ENCODE data around the gene ANAPC5. TPM values are rescaled to one million over a fixed set of nuclear protein-coding genes. Genes with fewer than 3 reads are reported as not detected.
"Not testable (repeated sequence)": the region's sequence is repeated elsewhere in the genome, so short reads cannot be mapped to it uniquely, and the experiment has no call there.

The ANAPC5 gene
- total and polyA plus RNA-seq, 2 donors, result 119 to 173 TPM

DNA sequence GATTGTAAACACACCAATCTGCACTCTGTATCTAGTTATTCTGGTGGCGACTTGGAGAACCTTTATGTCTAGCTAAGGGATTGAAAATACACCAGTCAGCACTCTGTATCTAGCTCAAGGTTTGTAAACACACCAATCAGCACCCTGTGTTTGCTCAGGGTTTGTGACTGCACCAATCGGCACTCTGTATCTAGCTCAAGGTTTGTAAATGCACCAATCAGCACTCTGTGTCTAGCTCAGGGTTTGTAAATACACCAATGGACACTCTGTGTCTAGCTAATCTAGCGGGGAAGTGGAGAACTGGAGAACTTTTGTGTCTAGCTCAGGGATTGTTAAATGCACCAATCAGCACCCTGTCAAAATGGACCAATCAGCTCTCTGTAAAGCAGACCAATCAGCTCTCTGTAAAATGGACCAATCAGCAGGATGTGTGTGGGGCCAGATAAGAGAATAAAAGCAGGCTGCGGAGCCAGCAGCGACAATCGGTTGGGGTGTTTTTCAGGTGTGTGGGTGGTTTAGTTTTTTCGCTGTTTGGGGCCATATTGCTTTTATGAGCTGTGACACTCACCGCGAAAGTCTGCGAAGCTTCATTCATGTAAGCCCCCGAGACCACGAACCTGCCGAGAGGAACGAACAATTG, 22.9 kb upstream of the ANAPC5 start:
- H3K27me3 ChIP-seq (ENCODE audit: control insufficient read depth in 2 of 2, insufficient read depth in 1 of 2, low read length in 1 of 2); H3K4me3 ChIP-seq (ENCODE audit: low read length in 2 of 2); H3K36me3 ChIP-seq (ENCODE audit: control insufficient read depth in 2 of 2, insufficient read depth in 2 of 2, low read length in 1 of 2); DNase-seq (ENCODE audit: low read depth in 6 of 9, low spot score in 9 of 9); H3K4me1 ChIP-seq (ENCODE audit: control insufficient read depth in 2 of 2, insufficient read depth in 2 of 2, low read length in 2 of 2); H3K27ac ChIP-seq (ENCODE audit: low read depth in 1 of 2, low read length in 1 of 2); H3K9me3 ChIP-seq (ENCODE audit: control insufficient read depth in 2 of 2, insufficient read depth in 1 of 2, low read length in 1 of 2): not testable (repeated sequence)
- WGBS, result 92% methylated on average over 14 of the region's 14 CpGs

DNA sequence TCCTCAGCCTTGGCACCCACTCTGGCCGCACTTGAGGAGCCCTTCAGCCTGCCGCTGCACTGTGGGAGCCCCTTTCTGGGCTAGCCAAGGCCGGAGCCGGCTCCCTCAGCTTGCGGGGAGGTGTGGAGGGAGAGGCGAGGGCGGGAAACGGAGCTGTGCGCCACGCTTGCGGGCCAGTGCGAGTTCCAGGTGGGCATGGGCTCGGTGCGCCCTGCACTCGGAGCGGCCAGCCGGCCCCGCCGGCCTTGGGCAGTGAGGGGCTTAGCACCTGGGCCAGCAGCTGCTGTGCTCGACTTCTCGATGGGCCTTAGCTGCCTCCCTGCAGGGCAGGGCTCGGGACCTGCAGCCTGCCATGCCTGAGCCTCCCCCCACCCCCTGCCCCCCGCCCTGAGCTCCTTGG, 22.1 kb upstream of the ANAPC5 start:
- not testable (repeated sequence) for H3K4me3 ChIP-seq (ENCODE audit: low read length in 2 of 2); DNase-seq (ENCODE audit: low read depth in 6 of 9, low spot score in 9 of 9); H3K4me1 ChIP-seq (ENCODE audit: control insufficient read depth in 2 of 2, insufficient read depth in 2 of 2, low read length in 2 of 2); H3K9me3 ChIP-seq (ENCODE audit: control insufficient read depth in 2 of 2, insufficient read depth in 1 of 2, low read length in 1 of 2); H3K36me3 ChIP-seq (ENCODE audit: control insufficient read depth in 2 of 2, insufficient read depth in 2 of 2, low read length in 1 of 2); H3K27me3 ChIP-seq (ENCODE audit: control insufficient read depth in 2 of 2, insufficient read depth in 1 of 2, low read length in 1 of 2); H3K27ac ChIP-seq (ENCODE audit: low read depth in 1 of 2, low read length in 1 of 2)
- 93% methylated on average over 23 of the region's 23 CpGs for WGBS

DNA sequence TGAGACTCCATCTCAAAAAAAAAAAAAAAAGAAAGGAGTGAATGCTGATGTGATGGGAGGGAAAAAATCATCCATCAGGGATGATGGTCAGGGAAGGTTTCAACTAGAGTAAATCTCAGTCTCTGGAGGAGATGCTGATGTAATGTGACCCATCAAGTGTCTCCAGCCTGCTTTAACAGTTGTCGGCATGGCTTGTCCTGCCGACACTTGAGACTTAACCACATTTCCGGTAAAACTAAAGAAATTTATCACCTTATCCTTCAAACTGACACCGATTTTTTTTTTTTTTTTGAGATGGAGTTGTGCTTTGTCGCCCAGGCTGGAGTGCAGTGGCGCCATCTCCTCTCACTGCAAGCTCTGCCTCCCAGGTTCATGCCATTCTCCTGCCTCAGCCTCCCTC, 21.5 kb upstream of the ANAPC5 start:
- Histone ChIP-seq H3K9me3 (ENCODE audit: control insufficient read depth in 2 of 2, insufficient read depth in 1 of 2, low read length in 1 of 2) (peaks cover 0 to 7% of the 10 kb centered on the region in 2 donors), H3K36me3 (ENCODE audit: control insufficient read depth in 2 of 2, insufficient read depth in 2 of 2, low read length in 1 of 2) (no peaks in the 10 kb centered on the region), H3K4me1 (ENCODE audit: control insufficient read depth in 2 of 2, insufficient read depth in 2 of 2, low read length in 2 of 2) (no peaks in the 10 kb centered on the region), H3K27me3 (ENCODE audit: control insufficient read depth in 2 of 2, insufficient read depth in 1 of 2, low read length in 1 of 2) (no peaks in the 10 kb centered on the region), H3K4me3 (ENCODE audit: low read length in 2 of 2) (no peak overlapping the region), H3K27ac (ENCODE audit: low read depth in 1 of 2, low read length in 1 of 2) (no peak overlapping the region)
- no peak for DNase-seq (ENCODE audit: low read depth in 6 of 9, low spot score in 9 of 9)
- 78% methylated on average over 6 of the region's 6 CpGs for WGBS

DNA sequence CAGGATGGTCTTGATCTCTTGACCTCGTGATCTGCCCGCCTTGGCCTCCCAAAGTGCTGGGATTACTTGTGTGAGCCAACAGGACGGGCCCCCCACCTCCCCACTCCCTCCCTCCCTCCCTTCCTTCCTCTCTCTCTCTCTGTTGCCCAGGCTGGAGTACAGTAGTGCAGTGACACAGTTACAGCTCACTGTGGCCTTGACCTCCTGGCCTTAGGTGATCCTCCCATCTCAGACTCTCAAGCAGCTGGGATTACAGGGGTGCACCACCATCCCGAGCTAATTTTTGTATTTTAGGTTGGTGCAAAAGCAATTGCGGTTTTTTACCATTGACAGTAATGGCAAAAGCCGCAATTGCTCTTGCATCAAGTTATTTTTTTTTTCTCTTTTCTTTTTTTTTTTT, 19.2 kb upstream of the ANAPC5 start:
- no peaks in the 10 kb centered on the region for H3K27me3 ChIP-seq (ENCODE audit: control insufficient read depth in 2 of 2, insufficient read depth in 1 of 2, low read length in 1 of 2)
- no peaks in the 10 kb centered on the region for H3K36me3 ChIP-seq (ENCODE audit: control insufficient read depth in 2 of 2, insufficient read depth in 2 of 2, low read length in 1 of 2)
- no peak overlapping the region for H3K27ac ChIP-seq (ENCODE audit: low read depth in 1 of 2, low read length in 1 of 2)
- H3K4me1 ChIP-seq (ENCODE audit: control insufficient read depth in 2 of 2, insufficient read depth in 2 of 2, low read length in 2 of 2), result no peaks in the 10 kb centered on the region
- H3K4me3 ChIP-seq (ENCODE audit: low read length in 2 of 2), result no peak overlapping the region
- peaks cover 0 to 7% of the 10 kb centered on the region in 2 donors for H3K9me3 ChIP-seq (ENCODE audit: control insufficient read depth in 2 of 2, insufficient read depth in 1 of 2, low read length in 1 of 2)
- WGBS, result 89% methylated on average over 6 of the region's 6 CpGs
- no peak for DNase-seq (ENCODE audit: low read depth in 6 of 9, low spot score in 9 of 9)

DNA sequence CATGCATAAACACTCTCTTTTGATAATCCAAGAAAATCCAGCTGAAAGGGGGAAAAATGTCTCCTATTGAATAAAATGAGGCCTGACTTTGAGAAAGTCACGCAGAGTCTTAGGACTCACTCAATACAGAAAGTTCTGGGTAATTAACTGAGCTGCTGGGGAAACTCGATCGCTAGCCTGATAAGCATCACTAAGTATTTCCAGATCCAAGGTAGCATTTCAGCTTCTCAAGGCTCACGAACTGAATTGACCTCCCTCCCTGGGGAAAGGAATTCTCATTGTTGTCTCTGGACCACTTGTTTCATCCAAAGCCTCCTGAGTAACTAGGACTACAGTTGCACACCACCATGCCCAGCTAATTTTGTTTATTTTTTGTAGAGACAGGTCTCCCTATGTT, 13.8 kb upstream of the ANAPC5 start:
- no peaks in the 10 kb centered on the region for H3K4me1 ChIP-seq (ENCODE audit: control insufficient read depth in 2 of 2, insufficient read depth in 2 of 2, low read length in 2 of 2)
- 89% methylated on average over 4 of the region's 4 CpGs for WGBS
- H3K27me3 ChIP-seq (ENCODE audit: control insufficient read depth in 2 of 2, insufficient read depth in 1 of 2, low read length in 1 of 2), result no peaks in the 10 kb centered on the region
- H3K4me3 ChIP-seq (ENCODE audit: low read length in 2 of 2), result no peak overlapping the region
- DNase-seq (ENCODE audit: low read depth in 6 of 9, low spot score in 9 of 9), result no peak
- H3K9me3 ChIP-seq (ENCODE audit: control insufficient read depth in 2 of 2, insufficient read depth in 1 of 2, low read length in 1 of 2), result no peaks in the 10 kb centered on the region
- no peaks in the 10 kb centered on the region for H3K36me3 ChIP-seq (ENCODE audit: control insufficient read depth in 2 of 2, insufficient read depth in 2 of 2, low read length in 1 of 2)
- no peak overlapping the region for H3K27ac ChIP-seq (ENCODE audit: low read depth in 1 of 2, low read length in 1 of 2)

DNA sequence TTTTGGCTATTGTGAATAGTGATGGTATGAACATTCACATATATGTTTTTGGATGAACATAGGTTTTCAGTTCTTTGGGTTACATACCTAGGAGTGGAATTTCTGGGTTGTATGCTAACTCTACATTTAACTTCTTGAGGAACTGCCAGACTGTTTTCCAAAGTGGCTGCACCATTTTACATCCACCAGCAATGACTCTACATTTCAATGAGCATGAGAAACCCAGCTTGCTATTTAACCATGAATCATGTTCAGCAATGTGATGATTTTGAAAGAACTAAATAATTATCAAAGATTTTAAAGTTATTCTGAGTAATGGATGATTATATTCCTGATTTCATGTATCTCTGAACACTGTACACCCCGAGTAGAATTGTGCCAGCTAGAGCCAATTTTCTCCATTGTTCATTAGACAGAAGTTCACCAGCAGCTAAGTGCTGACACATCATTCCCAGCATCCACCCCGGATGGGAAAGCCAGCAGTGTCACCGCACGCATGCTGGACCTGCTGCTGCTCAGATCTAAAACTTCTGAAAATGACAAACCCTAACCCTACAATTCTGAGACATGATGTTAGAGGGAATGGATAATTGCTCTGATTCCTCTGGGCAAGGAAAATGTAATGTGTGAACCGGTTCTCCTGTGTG, 13.3 kb upstream of the ANAPC5 start:
- WGBS, result 91% methylated on average over 5 of the region's 5 CpGs
- H3K27me3 ChIP-seq (ENCODE audit: control insufficient read depth in 2 of 2, insufficient read depth in 1 of 2, low read length in 1 of 2), result no peaks in the 10 kb centered on the region
- no peak for DNase-seq (ENCODE audit: low read depth in 6 of 9, low spot score in 9 of 9)

DNA sequence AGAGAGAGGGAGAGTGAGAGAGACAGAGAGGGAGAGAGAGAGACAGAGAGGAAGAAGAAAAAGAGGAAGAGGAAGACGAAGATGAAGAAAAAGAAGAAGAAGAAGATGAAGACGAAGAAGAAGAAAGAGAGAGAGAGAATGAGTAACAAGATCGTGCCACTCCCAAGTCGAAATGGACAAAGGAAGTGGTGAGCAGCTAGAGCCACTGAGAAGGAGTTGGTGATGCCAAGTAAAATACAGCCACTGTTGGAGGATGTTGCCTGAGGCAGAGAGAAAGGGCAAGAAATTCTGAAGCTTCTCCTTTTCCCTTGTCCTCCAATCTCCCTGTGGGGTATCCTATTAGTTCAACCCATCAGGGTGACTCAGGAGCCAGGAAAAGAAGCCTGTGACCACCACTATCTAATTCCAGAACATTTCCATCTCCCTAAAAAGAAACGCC, 12.5 kb upstream of the ANAPC5 start:
- Histone ChIP-seq H3K4me3 (ENCODE audit: low read length in 2 of 2) (no peak overlapping the region), H3K36me3 (ENCODE audit: control insufficient read depth in 2 of 2, insufficient read depth in 2 of 2, low read length in 1 of 2) (no peaks in the 10 kb centered on the region), H3K4me1 (ENCODE audit: control insufficient read depth in 2 of 2, insufficient read depth in 2 of 2, low read length in 2 of 2) (no peaks in the 10 kb centered on the region), H3K27ac (ENCODE audit: low read depth in 1 of 2, low read length in 1 of 2) (no peak overlapping the region), H3K27me3 (ENCODE audit: control insufficient read depth in 2 of 2, insufficient read depth in 1 of 2, low read length in 1 of 2) (no peaks in the 10 kb centered on the region), H3K9me3 (ENCODE audit: control insufficient read depth in 2 of 2, insufficient read depth in 1 of 2, low read length in 1 of 2) (no peaks in the 10 kb centered on the region)
- no peak for DNase-seq (ENCODE audit: low read depth in 6 of 9, low spot score in 9 of 9)
- WGBS, result 56% methylated on average over 5 of the region's 5 CpGs

More for the DNA sequence above, 13.3 kb upstream of the ANAPC5 start:
- H3K4me3 ChIP-seq (ENCODE audit: low read length in 2 of 2), result no peak overlapping the region
- H3K27ac ChIP-seq (ENCODE audit: low read depth in 1 of 2, low read length in 1 of 2), result no peak overlapping the region
- H3K36me3 ChIP-seq (ENCODE audit: control insufficient read depth in 2 of 2, insufficient read depth in 2 of 2, low read length in 1 of 2), result no peaks in the 10 kb centered on the region
- no peaks in the 10 kb centered on the region for H3K4me1 ChIP-seq (ENCODE audit: control insufficient read depth in 2 of 2, insufficient read depth in 2 of 2, low read length in 2 of 2)
- no peaks in the 10 kb centered on the region for H3K9me3 ChIP-seq (ENCODE audit: control insufficient read depth in 2 of 2, insufficient read depth in 1 of 2, low read length in 1 of 2)

DNA sequence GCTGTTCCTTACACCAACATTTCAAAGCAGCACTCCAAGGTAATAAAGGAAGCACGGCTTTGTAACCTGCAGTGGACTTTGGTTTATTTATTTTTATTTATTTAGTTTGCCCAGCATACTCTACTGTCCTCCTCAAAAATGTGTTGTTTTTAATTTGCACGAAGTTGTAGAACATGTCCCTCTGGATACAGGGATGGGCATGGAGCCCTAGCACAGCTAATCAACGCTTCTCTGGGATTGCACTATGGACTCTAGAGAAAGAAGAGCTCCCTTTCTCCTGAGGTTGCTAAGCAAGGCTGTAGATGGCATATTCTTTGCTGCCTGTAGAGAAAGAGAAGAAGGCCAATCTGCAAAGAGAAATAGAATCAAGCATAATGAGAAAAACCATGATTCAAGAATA, 5.9 kb upstream of the ANAPC5 start:
- no peaks in the 10 kb centered on the region for H3K27me3 ChIP-seq (ENCODE audit: control insufficient read depth in 2 of 2, insufficient read depth in 1 of 2, low read length in 1 of 2)
- no peaks in the 10 kb centered on the region for H3K36me3 ChIP-seq (ENCODE audit: control insufficient read depth in 2 of 2, insufficient read depth in 2 of 2, low read length in 1 of 2)
- no peak for DNase-seq (ENCODE audit: low read depth in 6 of 9, low spot score in 9 of 9)
- no peaks in the 10 kb centered on the region for H3K9me3 ChIP-seq (ENCODE audit: control insufficient read depth in 2 of 2, insufficient read depth in 1 of 2, low read length in 1 of 2)
- 86% methylated on average over 3 of the region's 3 CpGs for WGBS
- peaks cover under 1% of the 10 kb centered on the region in 2 donors for H3K4me1 ChIP-seq (ENCODE audit: control insufficient read depth in 2 of 2, insufficient read depth in 2 of 2, low read length in 2 of 2)
- no peak overlapping the region for H3K4me3 ChIP-seq (ENCODE audit: low read length in 2 of 2)
- no peak overlapping the region for H3K27ac ChIP-seq (ENCODE audit: low read depth in 1 of 2, low read length in 1 of 2)

DNA sequence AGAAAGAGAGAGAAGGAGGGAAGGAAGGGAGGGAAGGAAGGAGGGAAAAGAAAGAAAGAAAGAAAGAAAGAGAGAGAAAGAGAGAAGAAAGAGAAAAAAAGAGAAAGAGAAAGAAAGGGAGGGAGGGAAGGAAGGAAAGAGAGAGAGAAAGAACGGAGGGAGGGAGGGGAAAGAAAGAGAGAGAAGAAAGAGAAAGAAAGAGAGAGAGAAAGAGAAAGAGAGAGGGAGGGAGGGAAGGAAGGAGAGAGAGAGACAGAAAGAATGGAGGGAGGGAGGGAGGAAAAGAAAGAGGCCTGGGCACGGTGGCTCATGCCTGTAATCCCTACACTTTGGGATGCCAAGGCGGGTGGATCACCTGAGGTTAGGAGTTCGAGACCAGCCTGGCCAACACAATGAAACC, 5.1 kb upstream of the ANAPC5 start:
- Histone ChIP-seq H3K4me3 (ENCODE audit: low read length in 2 of 2) (no peak overlapping the region), H3K9me3 (ENCODE audit: control insufficient read depth in 2 of 2, insufficient read depth in 1 of 2, low read length in 1 of 2) (peaks cover 0 to 1% of the 10 kb centered on the region in 2 donors), H3K27me3 (ENCODE audit: control insufficient read depth in 2 of 2, insufficient read depth in 1 of 2, low read length in 1 of 2) (no peaks in the 10 kb centered on the region), H3K4me1 (ENCODE audit: control insufficient read depth in 2 of 2, insufficient read depth in 2 of 2, low read length in 2 of 2) (peaks cover 3 to 6% of the 10 kb centered on the region in 2 donors), H3K36me3 (ENCODE audit: control insufficient read depth in 2 of 2, insufficient read depth in 2 of 2, low read length in 1 of 2) (no peaks in the 10 kb centered on the region), H3K27ac (ENCODE audit: low read depth in 1 of 2, low read length in 1 of 2) (no peak overlapping the region)
- whole genome bisulfite sequencing, result 85% methylated on average over 4 of the region's 4 CpGs
- DNase-seq (ENCODE audit: low read depth in 6 of 9, low spot score in 9 of 9), result no peak

Data from thymus (tissue), 11 donors.